ENCODE data around the gene NTN5.

Gene NTN5

DNA sequence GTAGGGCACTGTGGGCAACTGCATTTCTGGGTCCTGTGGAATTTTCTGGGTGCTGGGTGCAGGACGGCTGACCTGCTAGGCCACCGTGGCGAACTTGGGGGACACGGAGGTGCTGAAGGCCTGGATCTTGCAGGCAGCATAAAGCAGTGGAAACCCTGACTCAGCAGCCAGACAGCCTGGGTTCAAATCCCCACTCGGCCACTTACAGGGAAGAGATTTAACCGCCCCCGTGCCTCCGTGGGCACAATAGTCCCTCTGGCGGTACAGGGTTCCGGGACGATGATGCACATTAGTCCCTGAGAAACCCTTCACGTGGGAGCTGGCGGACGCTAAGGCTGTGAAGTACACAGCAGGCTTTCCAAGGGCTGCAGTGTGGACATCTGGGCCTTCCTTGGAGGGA, 60.9 kb downstream of the NTN5 start:
- DNase-seq, result no peak

Data from 8988T (cell line).